NCI-H748 (cell line): ENCODE measurements around the gene DNAJC5.
A peak's percentile ranks its signal among the peaks of the same experiment; 100 is the strongest.
"Not testable (repeated sequence)": the region's sequence is repeated elsewhere in the genome, so short reads cannot be mapped to it uniquely, and the experiment has no call there.

Source experiments
- DNase-seq: peaks from one replicate; lab custom pipeline; 2025; ENCODE audit not compliant: unreplicated experiment; lab: John Stamatoyannopoulos, UW

DNAJC5 gene

DNA sequence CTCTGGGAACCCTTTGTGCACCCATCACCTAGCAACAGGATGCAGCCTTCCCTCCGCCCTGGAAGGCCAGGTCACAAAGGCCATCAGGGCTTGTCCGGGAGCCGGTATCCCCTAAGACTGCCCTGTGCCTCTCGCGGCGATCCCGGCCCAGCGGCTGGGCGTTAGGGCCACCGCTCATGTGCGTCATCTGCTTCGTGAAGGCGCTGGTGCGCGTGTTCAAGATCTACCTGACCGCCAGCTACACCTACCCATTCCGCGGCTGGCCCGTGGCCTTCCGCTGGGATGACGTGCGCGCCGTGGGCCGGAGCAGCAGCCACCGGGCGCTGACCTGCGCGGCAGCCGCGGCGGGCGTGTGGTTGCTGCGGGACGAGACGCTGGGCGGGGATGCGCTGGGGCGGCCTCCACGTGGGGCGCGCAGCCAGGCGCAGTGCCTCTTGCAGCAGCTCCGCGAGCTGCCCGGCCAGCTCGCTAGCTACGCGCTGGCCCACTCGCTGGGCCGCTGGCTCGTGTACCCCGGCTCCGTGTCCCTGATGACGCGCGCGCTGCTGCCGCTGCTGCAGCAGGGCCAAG lies 33.5 kb upstream of the DNAJC5 start, which contains the start of gene ABHD16B:
ABHD16B (plus strand) TSS at position 134 of the 570 bp plus-strand sequence; CDS start at position 177, 43 bp downstream.
- no peak for DNase-seq

GRCh38 chr20:63861981-63862901 lies 32.7 kb upstream of the DNAJC5 start:
- DNase-seq, result no peak

GRCh38 chr20:63863021-63863797 lies 31.7 kb upstream of the DNAJC5 start:
- no peak for DNase-seq

- DNase-seq, result peak; percentile 83
These were observed 31.0 kb upstream of the DNAJC5 start for GRCh38 chr20:63863798-63864544.

DNA sequence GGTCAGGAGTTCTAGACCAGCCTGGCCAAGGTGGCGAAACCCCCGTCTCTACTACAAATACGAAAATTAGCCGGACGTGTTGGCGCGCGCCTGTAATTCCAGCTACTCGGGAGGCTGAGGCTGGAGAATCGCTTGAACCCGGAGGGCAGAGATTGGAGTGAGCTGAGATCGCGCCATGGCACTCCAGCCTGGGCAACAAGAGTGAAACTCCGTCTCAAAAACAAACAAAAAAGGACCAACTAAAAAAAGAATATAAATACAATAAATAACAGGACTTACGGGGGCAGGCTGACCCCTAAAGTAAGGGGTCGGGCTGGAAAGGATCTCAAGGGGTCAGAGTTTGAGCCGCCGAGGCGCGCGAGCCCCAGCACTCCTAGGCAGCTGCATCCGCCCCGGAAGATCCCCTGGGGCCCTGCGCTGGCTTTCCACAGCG lies 30.4 kb upstream of the DNAJC5 start:
- DNase-seq, result no peak

- DNase-seq, result peak; percentile 98
These were observed 29.8 kb upstream of the DNAJC5 start, which contains the start of gene TPD52L2 for GRCh38 chr20:63864978-63865640. Gene TPD52L2 (plus strand): TSS chr20:63865270. CDS start chr20:63865366, 96 bp downstream.

GRCh38 chr20:63867042-63867441 lies 27.9 kb upstream of the DNAJC5 start:
- DNase-seq, result not testable (repeated sequence)

DNA sequence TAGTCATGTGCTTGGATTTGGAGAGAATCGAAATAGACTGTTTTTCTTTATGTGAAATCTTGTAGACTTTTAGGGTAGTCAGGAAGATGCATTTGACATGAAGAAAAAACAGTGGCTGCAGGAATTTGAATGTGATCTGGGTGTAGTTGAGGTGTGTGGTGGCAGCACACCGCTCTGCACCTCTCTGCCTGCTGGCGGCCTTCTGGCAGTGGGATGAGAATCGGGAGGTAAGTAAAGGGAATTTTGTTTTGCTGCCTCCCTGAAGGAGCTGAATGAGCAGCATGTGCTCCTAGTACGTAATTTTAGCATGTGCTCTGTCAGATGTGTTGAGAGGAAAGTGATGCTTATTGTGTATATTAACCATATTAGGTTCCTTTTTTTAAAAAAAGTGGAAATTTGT lies 26.7 kb upstream of the DNAJC5 start:
- no peak for DNase-seq

- DNase-seq, result no peak
These were observed 21.4 kb upstream of the DNAJC5 start for GRCh38 chr20:63873477-63873971.

DNA sequence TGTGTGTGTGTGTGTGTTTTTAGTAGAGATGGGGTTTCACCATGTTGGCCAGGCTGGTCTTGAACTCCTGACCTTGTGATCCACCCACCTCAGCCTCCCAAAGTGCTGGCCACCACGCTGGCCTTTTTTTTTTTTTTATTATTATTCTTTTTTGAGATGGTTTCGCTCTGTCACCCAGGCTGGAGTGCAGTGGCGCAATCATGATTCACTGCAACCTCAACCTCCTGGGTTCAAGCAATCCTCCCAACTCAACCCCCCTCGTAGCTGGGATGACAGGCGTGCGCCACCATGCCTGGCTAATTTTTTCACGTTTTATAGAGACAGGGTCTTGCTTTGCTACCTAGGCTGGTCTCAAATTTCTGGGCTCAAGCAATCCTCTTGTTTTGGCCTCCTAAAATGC lies 20.7 kb upstream of the DNAJC5 start:
- DNase-seq, result not testable (repeated sequence)

GRCh38 chr20:63876489-63877036 lies 18.4 kb upstream of the DNAJC5 start:
- no peak for DNase-seq

DNA sequence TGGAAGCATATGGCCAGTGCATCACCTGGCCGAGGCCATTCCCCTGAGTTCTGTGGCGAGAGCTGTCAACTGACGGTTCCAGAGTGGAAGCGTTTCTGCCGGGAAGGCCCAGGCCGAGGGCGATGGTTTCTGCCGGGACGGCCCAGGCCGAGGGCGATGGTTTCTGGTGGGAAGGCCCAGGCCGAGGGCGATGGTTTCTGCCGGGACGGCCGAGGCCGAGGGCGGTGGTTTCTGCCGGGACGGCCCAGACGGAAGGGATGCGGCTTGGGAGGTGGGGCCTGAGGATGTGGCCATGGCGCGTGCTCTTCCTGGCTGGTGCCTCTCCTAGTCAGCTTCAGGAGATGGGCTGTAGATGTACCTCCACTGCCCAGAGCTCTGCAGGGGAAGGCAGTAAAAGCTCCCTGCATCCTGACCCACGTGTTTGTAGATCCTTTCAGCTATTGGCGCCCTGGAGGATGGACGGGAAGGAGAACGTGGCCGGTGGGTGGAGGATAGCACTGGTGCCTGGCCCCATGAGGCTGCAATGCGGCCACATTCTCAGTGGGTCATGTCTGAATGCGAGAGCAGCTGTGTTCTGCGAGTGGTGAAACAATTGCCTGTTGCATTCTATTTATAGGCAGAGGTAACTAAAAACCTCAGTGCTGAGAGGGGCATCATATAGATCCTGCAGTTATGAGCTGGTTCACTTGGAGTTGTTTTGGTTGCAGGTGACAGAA lies 17.0 kb upstream of the DNAJC5 start:
- DNase-seq, result no peak

GRCh38 chr20:63878899-63879663 lies 15.8 kb upstream of the DNAJC5 start:
- DNase-seq, result no peak

- DNase-seq, result not testable (repeated sequence)
These were observed 14.0 kb upstream of the DNAJC5 start for GRCh38 chr20:63880901-63881300.

GRCh38 chr20:63881451-63882226 lies 13.3 kb upstream of the DNAJC5 start:
- no peak for DNase-seq

DNA sequence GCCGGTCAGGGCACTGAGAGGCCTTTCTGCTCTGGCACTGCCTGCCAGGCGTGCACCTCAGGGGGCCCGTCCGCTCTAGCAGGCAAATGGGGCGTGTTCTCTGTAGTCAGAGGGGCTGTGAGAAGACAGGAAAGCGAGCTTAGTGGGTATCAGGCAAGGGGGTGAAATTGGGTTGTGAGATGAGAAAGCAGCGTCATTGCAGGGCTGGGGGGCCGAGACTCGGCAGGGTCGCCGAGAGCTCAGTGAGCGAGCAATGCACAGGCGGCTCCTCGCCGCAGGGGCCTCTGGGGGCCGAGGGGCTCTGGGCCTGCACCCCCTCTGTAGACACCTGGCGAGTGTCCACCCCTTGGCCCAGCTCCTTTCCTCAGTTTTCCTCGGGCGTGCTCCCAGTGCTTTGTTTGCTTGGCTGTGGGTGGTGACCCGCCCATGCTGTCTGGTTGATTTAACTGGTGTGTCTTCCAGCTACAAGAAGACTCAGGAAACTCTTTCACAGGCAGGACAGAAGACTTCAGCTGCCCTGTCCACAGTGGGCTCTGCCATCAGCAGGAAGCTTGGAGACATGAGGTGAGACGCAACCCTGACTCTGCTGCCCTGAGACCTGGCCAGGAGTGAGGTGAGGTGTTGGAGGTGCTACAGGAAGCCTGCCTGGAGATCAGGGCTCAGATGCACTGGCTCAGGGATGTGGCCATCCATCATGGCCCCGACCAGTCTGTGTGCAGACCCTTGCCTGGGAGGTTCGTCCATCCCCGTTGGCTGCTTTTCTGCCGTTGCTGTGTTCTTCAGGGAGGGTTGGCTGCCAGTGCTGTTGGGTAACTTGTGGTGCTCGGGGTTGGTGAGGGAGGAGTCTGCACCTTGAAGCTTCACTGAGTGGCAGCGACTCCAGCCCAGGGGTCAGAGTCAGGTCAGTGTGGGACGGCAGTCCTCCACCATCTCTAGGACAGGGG lies 12.4 kb upstream of the DNAJC5 start:
- no peak for DNase-seq
